ENCODE data around the gene SLC29A1.
A peak's percentile ranks its signal among the peaks of the same experiment; 100 is the strongest.

SLC29A1 gene

DNA sequence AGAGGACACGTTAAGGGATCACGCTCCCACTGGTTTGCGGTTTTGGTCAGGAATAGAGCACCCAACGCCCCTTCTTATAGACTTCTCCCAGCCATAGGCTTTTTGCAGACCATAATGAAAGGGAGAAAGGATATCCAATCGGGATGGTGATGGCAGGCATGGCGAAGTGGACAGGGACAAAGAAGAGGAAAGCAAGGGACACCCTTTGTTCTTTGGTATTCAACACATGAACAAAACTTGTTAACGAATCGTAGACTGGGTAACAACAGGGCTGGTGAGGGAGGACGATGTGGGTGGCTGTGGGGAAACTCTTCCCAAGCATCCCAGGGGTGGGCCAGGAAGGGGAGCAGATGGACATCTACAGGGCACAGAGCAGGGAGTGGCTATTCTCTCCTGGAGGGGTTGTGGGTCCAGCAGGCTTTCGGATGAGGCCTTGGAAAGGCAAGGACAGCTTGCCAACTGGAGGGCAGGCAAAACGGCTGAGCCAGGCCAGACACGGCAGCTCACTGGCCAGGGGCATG, 22.1 kb downstream of the SLC29A1 start:
- Histone ChIP-seq H3K27ac (peak overlapping the region in 5 of 11 experiments; percentile 92 to 98 (median 96); a peak in 5 of 22 replicates), H3K9me3 (replicated peaks in 1 of 11) (no peaks in the 10 kb centered on the region; a peak in 2 of 22 replicates), H3K4me3 (peak overlapping the region; percentile 82 to 99 (median 94); a peak in 19 of 20 replicates), H4K20me1 (peaks cover 33 to 35% (median 34%) of the 10 kb centered on the region in 11 experiments), H3K27me3 (no peaks in the 10 kb centered on the region), H3K4me2 (peak overlapping the region; percentile 83 to 98 (median 93)), H3K4me1 (peaks cover 31 to 35% (median 33%) of the 10 kb centered on the region in 10 experiments), H3K36me3 (peaks cover 23 to 30% (median 29%) of the 10 kb centered on the region in 11 experiments), H3K9ac (peak overlapping the region; percentile 86 to 99 (median 97))
- TF ChIP-seq Cebpa-rat (IDR thresholded peaks at IDR 0.05) = no peak

DNA sequence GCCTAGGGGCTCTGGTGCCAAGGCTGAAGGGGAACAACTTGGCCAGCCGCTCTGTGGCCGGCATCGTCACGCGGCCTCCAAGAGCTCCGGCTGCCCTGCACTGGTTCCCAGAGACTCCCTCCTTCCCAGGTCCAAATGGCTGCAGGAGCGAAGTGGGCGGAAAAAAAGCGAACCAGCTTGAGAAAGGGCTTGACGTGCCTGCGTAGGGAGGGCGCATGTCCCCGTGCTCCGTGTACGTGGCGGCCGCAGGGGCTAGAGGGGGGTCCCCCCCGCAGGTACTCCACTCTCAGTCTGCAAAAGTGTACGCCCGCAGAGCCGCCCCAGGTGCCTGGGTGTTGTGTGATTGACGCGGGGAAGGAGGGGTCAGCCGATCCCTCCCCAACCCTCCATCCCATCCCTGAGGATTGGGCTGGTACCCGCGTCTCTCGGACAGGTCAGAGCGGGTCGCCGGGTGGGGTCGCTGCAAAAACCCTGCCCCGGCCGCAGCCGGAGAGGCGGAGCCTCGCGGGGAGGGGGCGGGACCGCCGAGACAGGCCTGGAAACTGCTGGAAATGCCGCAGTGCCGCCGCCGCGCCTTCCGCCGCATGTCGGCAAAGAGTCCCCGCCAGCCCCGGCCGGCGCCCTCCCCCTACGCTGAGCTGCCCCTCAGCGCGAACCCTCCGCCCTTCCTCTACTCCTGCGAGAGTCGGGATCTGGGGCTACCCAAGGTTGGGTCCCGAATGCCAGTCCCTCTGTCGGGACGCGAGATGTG, 22.7 kb downstream of the SLC29A1 start:
- Histone ChIP-seq H3K4me1 (peaks cover 37 to 42% (median 40%) of the 10 kb centered on the region in 10 experiments), H3K4me2 (peak overlapping the region; percentile 83 to 98 (median 93)), H3K36me3 (peaks cover 30 to 36% (median 36%) of the 10 kb centered on the region in 11 experiments), H3K27ac (peak overlapping the region; percentile 83 to 98 (median 95)), H3K4me3 (peak overlapping the region; percentile 82 to 99 (median 94)), H3K27me3 (no peaks in the 10 kb centered on the region), H3K9me3 (replicated peaks in 1 of 11) (no peaks in the 10 kb centered on the region; a peak in 2 of 22 replicates), H4K20me1 (peaks cover 39 to 41% (median 41%) of the 10 kb centered on the region in 11 experiments), H3K9ac (peak overlapping the region; percentile 86 to 99 (median 97))
- no peak for TF ChIP-seq Cebpa-rat (IDR thresholded peaks at IDR 0.05)

DNA sequence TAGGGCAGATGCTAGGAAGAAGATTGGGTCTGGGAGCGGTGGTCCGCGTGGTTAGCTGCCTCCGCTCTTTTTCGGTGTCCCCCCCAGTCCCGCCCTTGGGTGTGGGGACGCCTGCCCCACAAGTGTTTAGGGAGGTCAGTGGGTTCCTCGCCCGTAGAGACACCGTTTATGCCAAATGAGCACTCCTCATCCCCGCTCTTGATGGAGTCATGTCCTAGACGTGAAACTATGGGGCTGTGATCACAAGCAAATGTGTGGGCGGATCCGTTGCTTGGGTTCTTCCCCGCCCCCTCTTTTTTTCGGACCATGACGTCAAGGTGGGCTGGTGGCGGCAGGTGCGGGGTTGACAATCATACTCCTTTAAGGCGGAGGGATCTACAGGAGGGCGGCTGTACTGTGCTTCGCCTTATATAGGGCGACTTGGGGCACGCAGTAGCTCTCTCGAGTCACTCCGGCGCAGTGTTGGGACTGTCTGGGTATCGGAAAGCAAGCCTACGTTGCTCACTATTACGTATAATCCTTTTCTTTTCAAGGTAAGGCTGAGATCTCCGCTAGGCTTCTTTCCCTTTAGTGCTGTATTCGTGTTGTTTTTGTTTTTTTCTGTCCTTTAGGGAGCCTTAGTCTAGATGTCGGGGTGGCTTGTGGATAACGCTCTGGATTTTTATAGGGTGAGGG, 23.4 kb downstream of the SLC29A1 start, which contains the start of gene HSP90AB1:
HSP90AB1 (plus strand) TSS at position 439 of the 675 bp plus-strand sequence. CDS start 1,529 bp downstream, outside the sequence.
- Histone ChIP-seq H3K27ac (peak within 1 kb of the TSS; percentile 83 to 98 (median 95)), H3K4me1 (peaks cover 44 to 49% (median 46%) of the 10 kb centered on the region in 10 experiments), H3K9ac (peak within 1 kb of the TSS; percentile 86 to 99 (median 97)), H3K4me3 (peak within 1 kb of the TSS; percentile 82 to 99 (median 94)), H3K4me2 (peak within 1 kb of the TSS; percentile 90 to 98 (median 94)), H3K9me3 (replicated peaks in 1 of 11) (no peaks in the 10 kb centered on the region; a peak in 2 of 22 replicates), H4K20me1 (peaks cover 47 to 49% (median 48%) of the 10 kb centered on the region in 11 experiments), H3K27me3 (no peaks in the 10 kb centered on the region), H3K36me3 (peaks cover 37 to 44% (median 43%) of the 10 kb centered on the region in 11 experiments)
- no peak for TF ChIP-seq Cebpa-rat (IDR thresholded peaks at IDR 0.05)

DNA sequence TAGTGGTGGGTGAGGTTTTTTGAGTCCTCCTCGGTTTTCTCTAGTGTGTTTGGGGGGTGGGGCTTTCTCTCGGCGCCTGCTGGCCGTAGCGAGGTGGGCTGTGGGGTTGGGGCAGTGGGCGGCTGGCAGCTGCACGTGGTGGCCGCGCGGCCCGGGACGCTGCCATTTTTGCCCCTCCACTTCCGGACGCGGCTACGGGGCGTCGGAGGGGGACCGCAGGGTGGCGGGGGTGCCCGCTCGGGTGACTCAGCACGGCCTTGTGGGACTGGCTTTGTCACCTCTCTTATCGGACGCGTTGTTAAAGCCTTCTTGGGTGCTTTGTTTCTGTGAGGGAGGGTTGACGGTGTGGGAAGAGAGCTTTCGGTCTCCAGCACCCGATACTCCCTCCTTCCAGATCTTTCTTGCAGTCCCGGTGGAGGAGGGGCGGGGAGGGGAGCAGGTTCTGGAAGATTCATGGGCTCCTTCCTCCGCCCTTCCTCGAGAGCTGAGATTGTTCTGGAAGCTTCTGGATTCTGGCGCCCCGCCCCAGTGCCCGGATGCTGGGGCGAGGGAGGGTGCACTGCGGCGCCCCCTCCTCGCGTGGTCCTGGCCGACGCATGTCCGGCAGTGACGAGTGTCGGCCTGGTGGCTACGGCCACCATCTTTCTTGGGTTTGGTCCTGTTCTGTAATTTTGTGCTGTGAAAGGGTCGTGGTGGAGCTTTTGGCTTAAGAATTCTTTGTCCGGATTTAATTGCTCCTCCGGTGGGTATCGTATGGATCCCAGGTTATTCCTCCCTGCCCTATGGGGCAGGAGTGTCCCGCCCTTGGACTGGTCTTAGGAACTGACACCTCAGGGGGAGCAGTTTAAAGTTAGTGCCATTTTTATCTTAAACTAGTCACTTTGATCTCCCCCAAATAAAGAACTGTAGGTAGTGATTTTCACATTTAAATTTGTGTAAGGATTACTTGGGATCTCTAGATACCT, 24.2 kb downstream of the SLC29A1 start:
- peaks cover 55 to 57% (median 56%) of the 10 kb centered on the region in 11 experiments for H4K20me1 ChIP-seq
- no peaks in the 10 kb centered on the region for H3K27me3 ChIP-seq
- H3K27ac ChIP-seq = peak overlapping the region; percentile 83 to 98 (median 95)
- H3K36me3 ChIP-seq = peaks cover 45 to 52% (median 51%) of the 10 kb centered on the region in 11 experiments
- H3K4me3 ChIP-seq = peak overlapping the region; percentile 82 to 99 (median 94)
- H3K9ac ChIP-seq = peak overlapping the region; percentile 86 to 99 (median 97)
- peak overlapping the region; percentile 88 to 98 (median 93) for H3K4me2 ChIP-seq
- no peaks in the 10 kb centered on the region; a peak in 2 of 22 replicates for H3K9me3 ChIP-seq (replicated peaks in 1 of 11)
- H3K4me1 ChIP-seq = peaks cover 46 to 56% (median 53%) of the 10 kb centered on the region in 10 experiments
- no peak for TF ChIP-seq Cebpa-rat (IDR thresholded peaks at IDR 0.05)

DNA sequence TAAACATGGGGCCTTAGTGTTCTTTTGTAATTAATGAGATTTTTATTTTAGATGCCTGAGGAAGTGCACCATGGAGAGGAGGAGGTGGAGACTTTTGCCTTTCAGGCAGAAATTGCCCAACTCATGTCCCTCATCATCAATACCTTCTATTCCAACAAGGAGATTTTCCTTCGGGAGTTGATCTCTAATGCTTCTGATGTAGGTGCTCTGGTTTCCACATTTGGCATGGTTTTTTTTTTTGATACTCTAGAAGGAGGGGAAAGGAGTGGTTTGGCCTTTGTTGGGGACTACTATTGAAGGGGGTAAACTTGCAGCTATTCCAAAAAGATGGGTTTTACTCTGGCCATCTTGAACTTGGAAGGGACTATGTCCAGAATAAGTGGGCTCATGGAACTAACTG, 25.2 kb downstream of the SLC29A1 start:
- peak overlapping the region in 10 of 11 experiments; percentile 85 to 98 (median 96); a peak in 17 of 22 replicates for H3K27ac ChIP-seq
- peak overlapping the region; percentile 88 to 98 (median 93) for H3K4me2 ChIP-seq
- no peak for TF ChIP-seq Cebpa-rat (IDR thresholded peaks at IDR 0.05)
- H3K36me3 ChIP-seq = peaks cover 55 to 61% (median 61%) of the 10 kb centered on the region in 11 experiments
- no peaks in the 10 kb centered on the region for H3K27me3 ChIP-seq
- H4K20me1 ChIP-seq = peaks cover 64 to 66% (median 66%) of the 10 kb centered on the region in 11 experiments
- peak overlapping the region; percentile 86 to 99 (median 97) for H3K9ac ChIP-seq
- peaks cover 46 to 65% (median 63%) of the 10 kb centered on the region in 10 experiments for H3K4me1 ChIP-seq
- H3K4me3 ChIP-seq = peak overlapping the region; percentile 82 to 99 (median 94)
- no peaks in the 10 kb centered on the region; a peak in 2 of 22 replicates for H3K9me3 ChIP-seq (replicated peaks in 1 of 11)

DNA sequence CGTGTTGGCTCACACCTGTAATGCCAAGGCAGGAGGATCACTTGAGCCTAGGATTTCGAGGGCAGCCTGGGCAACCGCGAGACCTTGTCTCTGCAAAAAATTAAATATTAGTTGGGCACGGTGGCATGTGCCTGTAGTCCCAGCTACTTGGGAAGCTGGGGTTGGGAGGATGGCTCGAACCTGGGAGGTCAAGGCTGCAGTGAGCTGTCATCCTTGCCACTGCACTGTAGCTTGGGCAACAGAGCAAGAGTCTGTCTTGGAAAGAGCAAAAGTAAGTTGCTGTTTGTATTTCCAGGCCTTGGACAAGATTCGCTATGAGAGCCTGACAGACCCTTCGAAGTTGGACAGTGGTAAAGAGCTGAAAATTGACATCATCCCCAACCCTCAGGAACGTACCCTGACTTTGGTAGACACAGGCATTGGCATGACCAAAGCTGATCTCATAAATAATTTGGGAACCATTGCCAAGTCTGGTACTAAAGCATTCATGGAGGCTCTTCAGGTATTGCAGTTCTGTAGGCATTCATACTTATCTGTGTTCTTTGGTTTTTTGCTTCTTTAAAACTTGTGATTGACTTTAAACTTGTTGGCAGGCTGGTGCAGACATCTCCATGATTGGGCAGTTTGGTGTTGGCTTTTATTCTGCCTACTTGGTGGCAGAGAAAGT, 25.8 kb downstream of the SLC29A1 start:
- peak overlapping the region in 5 of 11 experiments; percentile 85 to 98 (median 95); a peak in 4 of 22 replicates for H3K27ac ChIP-seq

DNA sequence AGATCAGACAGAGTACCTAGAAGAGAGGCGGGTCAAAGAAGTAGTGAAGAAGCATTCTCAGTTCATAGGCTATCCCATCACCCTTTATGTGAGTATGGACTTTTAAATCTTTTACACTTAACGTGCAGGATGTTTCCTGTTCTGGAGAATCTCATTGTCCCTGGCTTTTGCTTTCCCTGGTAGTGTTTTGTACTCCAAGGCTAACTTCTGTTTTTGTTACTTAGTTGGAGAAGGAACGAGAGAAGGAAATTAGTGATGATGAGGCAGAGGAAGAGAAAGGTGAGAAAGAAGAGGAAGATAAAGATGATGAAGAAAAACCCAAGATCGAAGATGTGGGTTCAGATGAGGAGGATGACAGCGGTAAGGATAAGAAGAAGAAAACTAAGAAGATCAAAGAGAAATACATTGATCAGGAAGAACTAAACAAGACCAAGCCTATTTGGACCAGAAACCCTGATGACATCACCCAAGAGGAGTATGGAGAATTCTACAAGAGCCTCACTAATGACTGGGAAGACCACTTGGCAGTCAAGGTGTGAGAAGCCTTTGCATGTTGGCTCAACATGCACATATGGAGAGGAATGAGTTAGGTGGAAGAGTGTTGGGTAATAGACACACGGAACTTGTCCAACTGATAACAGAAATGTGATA, 26.8 kb downstream of the SLC29A1 start:
- Histone ChIP-seq H3K9me3 (replicated peaks in 1 of 11) (no peaks in the 10 kb centered on the region; a peak in 2 of 22 replicates), H3K27me3 (no peaks in the 10 kb centered on the region), H3K9ac (peak overlapping the region; percentile 27 to 99 (median 97); a peak in 14 of 22 replicates), H3K27ac (no peak overlapping the region), H3K4me2 (peak overlapping the region; percentile 88 to 98 (median 93)), H3K4me3 (peak overlapping the region in 9 of 10 experiments; percentile 82 to 99 (median 94); a peak in 14 of 20 replicates), H3K36me3 (peaks cover 71 to 77% (median 77%) of the 10 kb centered on the region in 11 experiments), H3K4me1 (peaks cover 61 to 80% (median 77%) of the 10 kb centered on the region in 10 experiments), H4K20me1 (peaks cover 80 to 83% (median 82%) of the 10 kb centered on the region in 11 experiments)
- TF ChIP-seq Cebpa-rat (IDR thresholded peaks at IDR 0.05) = no peak

More for the DNA sequence above, 25.8 kb downstream of the SLC29A1 start:
- peaks cover 53 to 71% (median 69%) of the 10 kb centered on the region in 10 experiments for H3K4me1 ChIP-seq
- no peaks in the 10 kb centered on the region; a peak in 2 of 22 replicates for H3K9me3 ChIP-seq (replicated peaks in 1 of 11)
- H3K4me3 ChIP-seq = peak overlapping the region; percentile 82 to 99 (median 94)
- H3K9ac ChIP-seq = peak overlapping the region; percentile 86 to 99 (median 97); a peak in 19 of 22 replicates
- H3K27me3 ChIP-seq = no peaks in the 10 kb centered on the region
- peaks cover 61 to 68% (median 67%) of the 10 kb centered on the region in 11 experiments for H3K36me3 ChIP-seq
- H4K20me1 ChIP-seq = peaks cover 71 to 73% (median 72%) of the 10 kb centered on the region in 11 experiments
- peak overlapping the region; percentile 88 to 98 (median 93) for H3K4me2 ChIP-seq
- no peak for TF ChIP-seq Cebpa-rat (IDR thresholded peaks at IDR 0.05)

Data from BLaER1 treated with 17β-estradiol and CSF1 and Interleukin-3, amounts not matched to agents 10 nM and 100 nM (cell line).